Measurements from ENCODE around the gene TCIRG1.

DNA sequence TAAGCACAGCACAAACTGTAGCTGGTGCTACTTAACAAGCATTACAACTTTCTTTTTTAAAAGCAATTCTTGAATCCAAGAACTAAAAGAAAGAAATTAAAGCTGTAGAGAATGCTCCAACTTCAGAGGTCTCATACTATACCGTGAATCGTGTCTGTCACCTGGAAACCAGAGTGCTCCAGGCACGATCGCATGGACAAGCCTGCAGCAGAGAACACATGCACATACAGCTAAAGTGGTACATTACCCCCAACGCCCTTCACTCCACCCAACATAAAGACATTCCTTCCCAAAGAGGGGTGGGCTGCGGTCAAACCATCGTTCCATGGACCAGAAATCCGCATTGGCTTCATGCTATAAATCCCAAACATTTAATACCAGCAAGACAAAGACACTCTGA, 50.9 kb downstream of the TCIRG1 start:
- TF ChIP-seq EZH2phosphoT487 (IDR thresholded peaks at IDR 0.05; ENCODE audit: insufficient read depth, low read depth) (no peak), EZH2 (IDR thresholded peaks at IDR 0.05; ENCODE audit: insufficient read depth, poor library complexity, severe bottlenecking) (no peak)
